GM19467 (cell line): ENCODE data around the gene CNGA1.

ENCODE experiments used
- ATAC-seq: cut with Tn5 transposase; IDR thresholded peaks from one replicate; pipeline ENCODE4 v1.9.1; 2021; ENCODE audit warnings: mild to moderate bottlenecking, moderate library complexity; ENCODE audit not compliant: unreplicated experiment

CNGA1 gene

GRCh38 chr4:47913861-47914219, 102.6 kb downstream of the CNGA1 start:
- ATAC-seq: peak; percentile 15

- ATAC-seq: no peak
Measured at GRCh38 chr4:47913330-47913729, 103.2 kb downstream of the CNGA1 start.

DNA sequence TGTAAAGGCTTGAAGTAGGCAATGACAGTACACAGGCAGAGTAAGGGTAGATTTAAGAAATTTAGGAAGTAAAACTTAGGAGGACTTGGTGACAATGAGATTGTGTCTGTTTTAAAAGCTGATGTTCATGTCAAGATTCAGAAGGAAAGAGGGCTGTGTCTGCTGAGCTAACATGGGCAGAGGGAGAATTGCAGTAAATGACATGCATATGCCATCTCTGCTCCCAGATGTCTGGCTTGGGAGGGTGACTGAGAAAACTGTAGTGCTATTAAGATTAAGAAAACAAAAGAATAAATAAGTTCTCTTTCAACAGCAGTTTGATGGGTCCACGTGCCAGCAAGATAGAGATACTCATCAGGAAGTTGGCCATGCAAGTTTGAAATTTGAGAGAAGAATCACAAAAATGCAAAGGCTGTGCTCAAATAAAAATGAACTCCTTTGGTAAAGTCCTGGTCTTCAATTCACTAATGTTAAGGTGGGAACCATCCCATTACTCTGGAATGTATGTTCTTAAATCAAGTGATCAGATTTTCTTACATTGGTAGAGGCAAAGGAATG, 109.3 kb downstream of the CNGA1 start:
- no peak for ATAC-seq

GRCh38 chr4:47899639-47900038, 116.8 kb downstream of the CNGA1 start:
- no peak for ATAC-seq

DNA sequence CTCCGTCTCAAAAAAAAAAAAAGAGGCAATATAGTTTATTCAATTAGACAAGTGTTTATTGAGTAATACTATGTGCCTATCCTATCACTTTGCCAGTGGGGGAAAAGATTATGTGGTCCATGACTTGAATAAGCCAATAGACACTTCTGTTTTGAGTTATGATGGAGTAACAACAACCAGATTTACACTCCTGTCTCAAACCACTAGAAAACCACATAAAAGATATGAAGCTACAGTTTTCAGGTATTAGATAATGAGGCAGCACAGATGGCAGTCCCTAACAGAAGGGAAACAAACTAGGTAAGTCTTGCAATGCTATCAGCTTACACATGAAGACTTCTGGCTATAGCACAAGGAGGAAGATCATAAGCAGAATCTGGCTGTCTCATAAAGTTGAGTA, 124.6 kb downstream of the CNGA1 start:
- ATAC-seq: no peak
